ENCODE results near the gene GPBP1L1.
"Not testable (repeated sequence)": the region's sequence is repeated elsewhere in the genome, so short reads cannot be mapped to it uniquely, and the experiment has no call there.

GPBP1L1 gene

DNA sequence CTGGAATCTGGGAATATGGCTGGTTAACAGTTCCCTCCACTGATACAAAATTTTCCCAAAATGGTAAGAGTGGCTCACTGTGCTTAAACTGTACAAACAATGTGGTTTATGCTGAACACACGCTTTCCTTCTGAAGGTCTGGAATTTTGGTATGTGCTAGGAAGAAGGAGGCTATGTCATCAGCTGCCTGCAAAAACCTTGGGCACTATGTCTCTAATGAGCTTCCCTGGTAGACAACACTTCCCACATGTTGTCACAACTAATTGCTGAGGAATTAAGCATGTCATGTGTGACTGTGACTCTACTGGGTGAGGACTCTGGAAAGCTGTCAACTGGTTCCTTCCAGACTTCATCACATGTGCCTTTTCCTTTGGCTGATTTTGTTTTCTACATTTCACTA, 34.9 kb upstream of the GPBP1L1 start:
- peak; percentile 24 to 26 for DNase-seq (ENCODE audit: low read depth in 2 of 2)

DNA sequence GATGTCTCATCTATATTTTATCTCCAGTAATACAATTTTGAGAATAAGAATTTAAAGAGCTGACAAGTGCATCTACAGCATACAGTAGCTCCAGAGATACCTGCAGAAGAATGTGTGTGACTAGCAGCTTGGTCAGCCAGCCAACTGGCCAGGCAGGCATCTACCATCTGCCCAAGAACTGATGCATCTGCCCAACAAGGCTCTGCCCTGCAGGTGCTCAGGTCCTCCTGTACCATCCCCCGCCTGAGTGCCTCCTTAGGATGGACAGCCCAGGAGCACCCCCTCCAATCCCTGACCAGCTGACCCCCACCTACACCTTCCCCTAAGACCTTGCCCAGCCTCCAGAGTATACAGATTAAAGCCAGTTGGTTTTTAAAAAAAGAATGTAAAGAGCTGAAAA, 32.0 kb upstream of the GPBP1L1 start:
- TF ChIP-seq, protein P1, sequence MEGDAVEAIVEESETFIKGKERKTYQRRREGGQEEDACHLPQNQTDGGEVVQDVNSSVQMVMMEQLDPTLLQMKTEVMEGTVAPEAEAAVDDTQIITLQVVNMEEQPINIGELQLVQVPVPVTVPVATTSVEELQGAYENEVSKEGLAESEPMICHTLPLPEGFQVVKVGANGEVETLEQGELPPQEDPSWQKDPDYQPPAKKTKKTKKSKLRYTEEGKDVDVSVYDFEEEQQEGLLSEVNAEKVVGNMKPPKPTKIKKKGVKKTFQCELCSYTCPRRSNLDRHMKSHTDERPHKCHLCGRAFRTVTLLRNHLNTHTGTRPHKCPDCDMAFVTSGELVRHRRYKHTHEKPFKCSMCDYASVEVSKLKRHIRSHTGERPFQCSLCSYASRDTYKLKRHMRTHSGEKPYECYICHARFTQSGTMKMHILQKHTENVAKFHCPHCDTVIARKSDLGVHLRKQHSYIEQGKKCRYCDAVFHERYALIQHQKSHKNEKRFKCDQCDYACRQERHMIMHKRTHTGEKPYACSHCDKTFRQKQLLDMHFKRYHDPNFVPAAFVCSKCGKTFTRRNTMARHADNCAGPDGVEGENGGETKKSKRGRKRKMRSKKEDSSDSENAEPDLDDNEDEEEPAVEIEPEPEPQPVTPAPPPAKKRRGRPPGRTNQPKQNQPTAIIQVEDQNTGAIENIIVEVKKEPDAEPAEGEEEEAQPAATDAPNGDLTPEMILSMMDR (IDR thresholded peaks at IDR 0.05; ENCODE audit: low read depth, low read length) = no peak
- H3K4me3 ChIP-seq (replicated peaks in 1 of 2; ENCODE audit: low read depth in 2 of 2, low read length in 2 of 2) = no peak overlapping the region
- DNase-seq (ENCODE audit: low read depth in 2 of 2) = no peak

More for the DNA sequence above, 34.9 kb upstream of the GPBP1L1 start:
- no peak overlapping the region for H3K4me3 ChIP-seq (replicated peaks in 1 of 2; ENCODE audit: low read depth in 2 of 2, low read length in 2 of 2)
- TF ChIP-seq, protein P1 (IDR thresholded peaks at IDR 0.05; ENCODE audit: low read depth, low read length) = no peak

DNA sequence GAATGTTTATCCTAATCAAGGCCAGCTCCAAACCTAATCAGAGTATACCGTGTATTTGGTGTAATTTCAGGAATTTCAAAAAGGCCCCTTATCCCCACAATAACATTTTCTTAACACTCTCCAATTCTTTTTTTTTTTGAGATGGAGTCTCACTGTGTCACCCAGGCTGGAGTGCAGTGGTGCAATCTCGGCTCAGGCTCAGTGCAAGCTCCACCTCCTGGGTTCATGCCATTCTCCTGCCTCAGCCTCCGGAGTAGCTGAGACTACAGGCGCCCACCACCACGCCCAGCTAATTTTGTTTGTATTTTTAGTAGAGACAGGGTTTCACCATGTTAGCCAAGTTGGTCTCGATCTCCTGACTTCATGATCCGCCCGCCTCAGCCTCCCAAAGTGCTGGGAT, 31.1 kb upstream of the GPBP1L1 start:
- H3K4me3 ChIP-seq (replicated peaks in 1 of 2; ENCODE audit: low read depth in 2 of 2, low read length in 2 of 2) = not testable (repeated sequence)
- peak; percentile 15 to 61 for DNase-seq (ENCODE audit: low read depth in 2 of 2)

DNA sequence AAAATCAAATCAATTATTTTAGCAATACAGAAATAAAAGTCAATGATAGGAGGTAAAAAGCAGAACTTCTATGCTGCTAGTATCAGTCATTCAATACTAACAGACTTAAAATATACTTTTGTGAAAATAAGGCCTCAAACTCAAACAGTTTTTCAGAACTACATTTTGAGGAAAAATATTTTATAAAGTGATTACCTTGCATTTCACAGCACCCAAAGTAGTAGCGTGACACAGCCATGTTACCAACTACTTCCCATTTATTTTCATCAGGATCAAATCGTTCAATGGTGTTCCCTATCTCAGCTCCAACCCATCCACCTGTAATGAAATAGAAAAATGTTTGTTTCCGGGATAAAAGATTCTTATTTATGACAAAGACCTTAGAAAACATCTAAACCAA, 30.4 kb upstream of the GPBP1L1 start:
- H3K4me3 ChIP-seq (replicated peaks in 1 of 2; ENCODE audit: low read depth in 2 of 2, low read length in 2 of 2) = no peak overlapping the region
- TF ChIP-seq, protein P1 (IDR thresholded peaks at IDR 0.05; ENCODE audit: low read depth, low read length) = no peak
- no peak for DNase-seq (ENCODE audit: low read depth in 2 of 2)

DNA sequence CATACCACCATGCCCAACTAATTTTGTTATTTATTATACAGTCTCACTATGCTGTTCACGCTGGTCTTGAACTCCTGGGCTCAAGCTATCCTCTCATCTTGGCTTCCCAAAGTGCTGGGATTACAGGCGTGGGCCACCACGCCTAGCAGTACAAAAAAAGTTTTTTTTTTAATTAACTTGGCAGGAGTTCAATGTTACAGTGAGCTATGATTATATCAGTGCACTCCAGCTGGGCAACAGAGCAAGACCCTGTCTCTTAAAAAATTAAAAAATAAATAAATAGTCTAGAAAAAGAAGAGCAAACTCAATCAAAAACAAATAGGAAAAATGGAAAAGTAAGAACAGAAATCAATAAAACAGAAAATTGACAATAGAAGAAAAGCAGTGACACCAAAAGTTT, 27.4 kb upstream of the GPBP1L1 start:
- TF ChIP-seq, protein P1 (IDR thresholded peaks at IDR 0.05; ENCODE audit: low read depth, low read length) = no peak
- no peak overlapping the region for H3K4me3 ChIP-seq (replicated peaks in 1 of 2; ENCODE audit: low read depth in 2 of 2, low read length in 2 of 2)
- no peak for DNase-seq (ENCODE audit: low read depth in 2 of 2)

DNA sequence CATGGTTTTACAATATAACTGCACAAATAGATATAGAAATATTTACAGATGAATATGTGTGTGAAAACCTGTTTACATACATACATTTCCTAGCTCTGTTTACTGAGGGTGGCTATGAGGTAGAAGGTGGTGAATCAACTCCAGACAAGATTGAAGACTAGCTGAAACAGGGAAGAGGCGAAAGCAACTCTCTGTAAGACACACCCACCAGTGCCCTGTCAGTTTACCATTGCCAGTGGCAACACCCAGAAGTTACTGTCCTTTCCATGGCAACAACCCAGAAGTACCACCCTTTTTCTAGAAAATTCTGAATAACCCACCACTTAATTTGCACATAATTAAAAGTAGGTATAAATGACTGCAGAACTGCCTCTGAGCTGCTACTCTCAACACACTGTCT, 18.3 kb upstream of the GPBP1L1 start:
- H3K4me3 ChIP-seq (replicated peaks in 1 of 2; ENCODE audit: low read depth in 2 of 2, low read length in 2 of 2) = no peak overlapping the region
- no peak for DNase-seq (ENCODE audit: low read depth in 2 of 2)
- TF ChIP-seq, protein P1 (IDR thresholded peaks at IDR 0.05; ENCODE audit: low read depth, low read length) = no peak

DNA sequence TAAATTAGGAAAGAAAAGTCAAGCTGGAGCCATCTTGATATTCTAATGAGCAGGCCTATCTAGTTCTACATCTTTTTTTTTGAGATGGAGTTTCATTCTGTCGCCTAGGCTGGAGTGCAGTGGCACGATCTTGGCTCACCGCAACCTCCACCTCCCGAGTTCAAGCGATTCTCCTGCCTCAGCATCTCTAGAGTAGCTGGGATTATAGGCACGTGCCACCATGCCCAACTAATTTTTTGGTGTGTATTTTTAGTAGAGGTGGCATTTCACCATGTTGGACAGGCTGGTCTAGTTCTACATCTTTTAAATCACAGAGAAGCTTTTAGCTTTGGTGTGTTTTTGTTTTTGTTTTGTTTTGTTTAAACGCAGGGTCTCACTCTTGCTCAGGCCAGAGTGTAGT, 8.5 kb upstream of the GPBP1L1 start:
- no peak for DNase-seq (ENCODE audit: low read depth in 2 of 2)
- TF ChIP-seq, protein P1 (IDR thresholded peaks at IDR 0.05; ENCODE audit: low read depth, low read length) = no peak
- H3K4me3 ChIP-seq (replicated peaks in 1 of 2; ENCODE audit: low read depth in 2 of 2, low read length in 2 of 2) = no peak overlapping the region

DNA sequence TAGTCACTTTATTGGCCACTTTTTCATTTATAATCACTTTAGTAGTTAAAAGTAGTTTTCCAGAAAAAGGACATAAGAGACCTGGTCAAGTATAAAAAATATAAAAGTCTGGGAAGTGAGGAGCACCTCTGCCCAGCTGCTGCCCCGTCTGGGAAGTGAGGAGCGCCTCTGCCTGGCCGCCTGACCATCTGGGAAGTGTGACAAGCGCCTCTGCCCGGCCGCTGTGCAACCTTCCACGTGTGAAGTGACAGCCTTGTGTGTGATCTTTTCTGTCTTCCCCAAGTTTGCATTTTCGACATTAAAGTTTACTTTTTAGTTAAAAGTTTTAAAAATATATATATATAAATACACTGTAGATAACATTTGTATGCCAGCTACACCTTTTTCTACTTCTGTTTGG, 7.5 kb upstream of the GPBP1L1 start:
- not testable (repeated sequence) for DNase-seq (ENCODE audit: low read depth in 2 of 2); H3K4me3 ChIP-seq (replicated peaks in 1 of 2; ENCODE audit: low read depth in 2 of 2, low read length in 2 of 2)

All from cardiac fibroblast (primary cell).